Karpas-422 (cell line): ENCODE measurements around the gene CLDN18. TPM values are rescaled to one million over a fixed set of nuclear protein-coding genes. Genes with fewer than 3 reads are reported as not detected.
A peak's percentile ranks its signal among the peaks of the same experiment; 100 is the strongest.

Experiments used
- DNase-seq: peaks from one replicate; pipeline ENCODE4 v3.0.0-alpha.2; 2015
- H2AFZ ChIP-seq: fragments of 200-600 bp; sonication (generic); 2 replicates; pipeline ENCODE4 v1.6.1; 2014; ENCODE audit warnings: antibody characterized with exemption, low read length, mixed read lengths
- H3K27ac ChIP-seq: fragments of 200-600 bp; sonication (generic); 2 replicates; pipeline ENCODE4 v1.5.1; 2014; ENCODE audit warnings: mild to moderate bottlenecking, low read length, moderate library complexity
- H3K27me3 ChIP-seq: fragments of 200-600 bp; sonication (generic); 2 replicates; pipeline ENCODE4 v1.6.1; 2014; ENCODE audit warnings: low read length, mixed read lengths
- H3K36me3 ChIP-seq: fragments of 200-600 bp; sonication (generic); 2 replicates; pipeline ENCODE4 v1.6.1; 2014; ENCODE audit warnings: low read length, mixed read lengths; ENCODE audit not compliant: insufficient read depth
- H3K4me1 ChIP-seq: fragments of 200-600 bp; sonication (generic); 2 replicates; pipeline ENCODE4 v1.6.1; 2014; ENCODE audit warnings: mild to moderate bottlenecking, low read length, mixed read lengths
- H3K4me2 ChIP-seq: fragments of 200-600 bp; sonication (generic); 2 replicates; pipeline ENCODE4 v1.6.1; 2014; ENCODE audit warnings: low read length, low read depth, mild to moderate bottlenecking; ENCODE audit not compliant: poor library complexity, severe bottlenecking
- H3K4me3 ChIP-seq: fragments of 200-600 bp; sonication (generic); 2 replicates; pipeline ENCODE4 v1.5.1; 2014; ENCODE audit warnings: mild to moderate bottlenecking, antibody characterized with exemption, low read length, mixed read lengths
- H3K79me2 ChIP-seq: fragments of 200-600 bp; sonication (generic); 2 replicates; pipeline ENCODE4 v1.6.1; 2014; ENCODE audit warnings: mild to moderate bottlenecking, low read length, mixed read lengths
- H3K9ac ChIP-seq: fragments of 200-600 bp; sonication (generic); 2 replicates; pipeline ENCODE4 v1.6.0; 2014; ENCODE audit warnings: low read length
- H3K9me2 ChIP-seq: fragments of 200-600 bp; sonication (generic), shearing (Covaris generic); replicated peaks from 2 replicates; pipeline ENCODE4 v1.6.0; 2014; ENCODE audit warnings: mild to moderate bottlenecking, low read length, moderate library complexity; ENCODE audit not compliant: insufficient read depth
- H3K9me3 ChIP-seq: fragments of 300-700, 200-600 bp; sonication (generic); 2 replicates; pipeline ENCODE4 v1.6.1; 2014; ENCODE audit warnings: low read length, mixed read lengths
- H4K20me1 ChIP-seq: fragments of 200-600 bp; sonication (generic); 2 replicates; pipeline ENCODE4 v1.6.1; 2014; ENCODE audit warnings: mild to moderate bottlenecking, antibody characterized with exemption, low read length, low read depth; ENCODE audit not compliant: insufficient read depth
- total RNA-seq: library from RNA; depleted of rRNA; stranded (reverse); fragments of >200 nt; shearing (Covaris generic); gene quantifications from 2 replicates; pipeline ENCODE4 v1.2.3, GENCODE V29; 2014; ENCODE audit warnings: low replicate concordance

CLDN18 gene
- total RNA-seq, 1 experiment from 2014 or later: not detected

GRCh38 chr3:138046085-138046484, 36.1 kb downstream of the CLDN18 start:
- Histone ChIP-seq H3K79me2 (no peaks in the 10 kb centered on the region), H3K9me2 (no peaks in the 10 kb centered on the region), H3K27ac (no peak overlapping the region), H3K9me3 (no peaks in the 10 kb centered on the region), H2AFZ (no peak overlapping the region), H3K27me3 (no peaks in the 10 kb centered on the region), H3K9ac (no peak overlapping the region), H4K20me1 (no peaks in the 10 kb centered on the region), H3K4me1 (no peaks in the 10 kb centered on the region), H3K36me3 (no peaks in the 10 kb centered on the region), H3K4me2 (no peak overlapping the region), H3K4me3 (no peak overlapping the region)
- DNase-seq: no peak

- Histone ChIP-seq H3K79me2 (no peaks in the 10 kb centered on the region), H3K27ac (no peak overlapping the region)
Measured at GRCh38 chr3:138046955-138047354, 37.0 kb downstream of the CLDN18 start.

GRCh38 chr3:138047596-138048158, 37.7 kb downstream of the CLDN18 start:
- Histone ChIP-seq H3K79me2 (no peaks in the 10 kb centered on the region), H3K9ac (no peak overlapping the region), H2AFZ (no peak overlapping the region), H4K20me1 (no peaks in the 10 kb centered on the region), H3K36me3 (no peaks in the 10 kb centered on the region), H3K9me3 (no peaks in the 10 kb centered on the region), H3K4me2 (no peak overlapping the region), H3K27ac (no peak overlapping the region), H3K4me1 (no peaks in the 10 kb centered on the region), H3K9me2 (no peaks in the 10 kb centered on the region), H3K27me3 (no peaks in the 10 kb centered on the region), H3K4me3 (no peak overlapping the region)
- DNase-seq: no peak

More at GRCh38 chr3:138046955-138047354, 37.0 kb downstream of the CLDN18 start:
- Histone ChIP-seq H4K20me1 (no peaks in the 10 kb centered on the region), H3K4me1 (no peaks in the 10 kb centered on the region), H3K4me3 (no peak overlapping the region), H3K27me3 (no peaks in the 10 kb centered on the region), H3K9me3 (no peaks in the 10 kb centered on the region), H2AFZ (no peak overlapping the region), H3K9ac (no peak overlapping the region), H3K4me2 (no peak overlapping the region), H3K36me3 (no peaks in the 10 kb centered on the region), H3K9me2 (no peaks in the 10 kb centered on the region)
- DNase-seq: no peak

- Histone ChIP-seq H4K20me1 (no peaks in the 10 kb centered on the region), H3K36me3 (no peaks in the 10 kb centered on the region), H3K4me1 (no peaks in the 10 kb centered on the region), H3K4me3 (no peak overlapping the region), H2AFZ (no peak overlapping the region), H3K9ac (no peak overlapping the region), H3K9me3 (no peaks in the 10 kb centered on the region), H3K9me2 (no peaks in the 10 kb centered on the region), H3K27ac (no peak overlapping the region), H3K4me2 (no peak overlapping the region), H3K27me3 (no peaks in the 10 kb centered on the region), H3K79me2 (no peaks in the 10 kb centered on the region)
- no peak for DNase-seq
Measured at GRCh38 chr3:138049157-138049919, 39.4 kb downstream of the CLDN18 start.

GRCh38 chr3:138051947-138052802, 42.2 kb downstream of the CLDN18 start:
- Histone ChIP-seq H3K9ac (no peak overlapping the region), H3K79me2 (no peaks in the 10 kb centered on the region), H3K36me3 (no peaks in the 10 kb centered on the region), H3K4me2 (no peak overlapping the region), H3K4me3 (no peak overlapping the region), H4K20me1 (no peaks in the 10 kb centered on the region), H3K9me2 (no peaks in the 10 kb centered on the region), H3K9me3 (no peaks in the 10 kb centered on the region), H3K27me3 (no peaks in the 10 kb centered on the region), H3K27ac (no peak overlapping the region), H2AFZ (no peak overlapping the region), H3K4me1 (no peaks in the 10 kb centered on the region)
- peak; percentile 78 for DNase-seq

GRCh38 chr3:138054057-138054456, 44.1 kb downstream of the CLDN18 start:
- Histone ChIP-seq H3K4me1 (no peaks in the 10 kb centered on the region), H3K9ac (no peak overlapping the region), H3K4me3 (no peak overlapping the region)

GRCh38 chr3:138057384-138057783, 47.4 kb downstream of the CLDN18 start:
- Histone ChIP-seq H3K4me3 (no peak overlapping the region), H3K4me1 (peaks cover 15% of the 10 kb centered on the region), H3K4me2 (no peak overlapping the region), H4K20me1 (no peaks in the 10 kb centered on the region), H3K36me3 (no peaks in the 10 kb centered on the region), H3K9me3 (no peaks in the 10 kb centered on the region), H3K27me3 (no peaks in the 10 kb centered on the region), H3K27ac (no peak overlapping the region), H2AFZ (no peak overlapping the region), H3K9ac (no peak overlapping the region), H3K79me2 (no peaks in the 10 kb centered on the region), H3K9me2 (no peaks in the 10 kb centered on the region)
- no peak for DNase-seq

More at GRCh38 chr3:138054057-138054456, 44.1 kb downstream of the CLDN18 start:
- H3K4me2 ChIP-seq: no peak overlapping the region
- H3K36me3 ChIP-seq: no peaks in the 10 kb centered on the region
- H3K27ac ChIP-seq: no peak overlapping the region
- H3K9me3 ChIP-seq: no peaks in the 10 kb centered on the region
- H3K9me2 ChIP-seq: no peaks in the 10 kb centered on the region
- H3K27me3 ChIP-seq: no peaks in the 10 kb centered on the region
- H4K20me1 ChIP-seq: no peaks in the 10 kb centered on the region
- H3K79me2 ChIP-seq: no peaks in the 10 kb centered on the region
- DNase-seq: no peak
- no peak overlapping the region for H2AFZ ChIP-seq

- H3K36me3 ChIP-seq: no peaks in the 10 kb centered on the region
- no peak overlapping the region for H3K4me2 ChIP-seq
- H3K4me3 ChIP-seq: no peak overlapping the region
- H2AFZ ChIP-seq: no peak overlapping the region
- H3K27me3 ChIP-seq: no peaks in the 10 kb centered on the region
- H3K9me3 ChIP-seq: no peaks in the 10 kb centered on the region
- no peak overlapping the region for H3K9ac ChIP-seq
- H3K27ac ChIP-seq: no peak overlapping the region
- no peak for DNase-seq
- no peaks in the 10 kb centered on the region for H3K9me2 ChIP-seq
- peaks cover 15% of the 10 kb centered on the region for H3K4me1 ChIP-seq
- H4K20me1 ChIP-seq: no peaks in the 10 kb centered on the region
- H3K79me2 ChIP-seq: no peaks in the 10 kb centered on the region
Measured at GRCh38 chr3:138059261-138059660, 49.3 kb downstream of the CLDN18 start.
